Stimulated activated CD8-positive, alpha-beta memory T cell treated with anti-CD3 and anti-CD28 coated beads, Interleukin-7, amount 100 ng/mL, for 48 hours (primary cell): ENCODE results near the gene LINGO3.
A peak's percentile ranks its signal among the peaks of the same experiment; 100 is the strongest.

Source experiments
- DNase-seq, 2 donors: peaks; one replicate each; pipeline ENCODE4 v3.0.0-alpha.2; 2020; ENCODE audit warnings: low read depth in 1 of 2; ENCODE audit errors: extremely low read depth in 1 of 2

Gene LINGO3

DNA sequence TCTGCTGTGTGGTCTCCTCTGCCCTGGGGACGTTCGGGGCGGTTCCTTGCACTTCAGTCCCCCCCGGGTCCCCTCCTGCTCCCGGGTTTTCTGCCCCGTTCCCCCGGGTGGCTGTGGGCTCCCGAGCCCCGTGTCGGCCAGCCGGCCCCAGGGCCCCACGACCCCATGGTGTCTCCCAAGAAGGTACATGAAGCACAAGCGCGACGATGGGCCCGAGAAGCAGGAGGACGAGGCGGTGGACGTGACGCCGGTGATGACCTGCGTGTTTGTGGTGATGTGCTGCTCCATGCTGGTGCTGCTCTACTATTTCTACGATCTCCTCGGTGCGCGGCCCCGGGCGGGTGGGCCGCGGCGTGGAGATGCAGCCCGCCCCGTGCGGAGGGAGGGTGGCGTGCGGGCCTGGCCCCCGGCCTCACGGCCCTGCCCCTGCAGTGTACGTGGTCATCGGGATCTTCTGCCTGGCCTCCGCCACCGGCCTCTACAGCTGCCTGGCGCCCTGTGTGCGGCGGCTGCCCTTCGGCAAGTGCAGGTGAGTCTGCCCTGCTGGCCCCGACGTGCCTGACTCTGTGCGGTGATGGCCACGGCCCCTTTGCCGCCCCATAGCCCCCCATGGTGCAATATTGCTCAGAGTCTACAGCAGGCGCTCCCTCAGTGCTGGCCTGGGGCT lies 31.8 kb upstream of the LINGO3 start:
- DNase-seq, result no peak

- no peak for DNase-seq
Measured at GRCh38 chr19:2338751-2339643, 31.0 kb upstream of the LINGO3 start.

- DNase-seq, result no peak
Measured at GRCh38 chr19:2338055-2338615, 30.2 kb upstream of the LINGO3 start.

DNA sequence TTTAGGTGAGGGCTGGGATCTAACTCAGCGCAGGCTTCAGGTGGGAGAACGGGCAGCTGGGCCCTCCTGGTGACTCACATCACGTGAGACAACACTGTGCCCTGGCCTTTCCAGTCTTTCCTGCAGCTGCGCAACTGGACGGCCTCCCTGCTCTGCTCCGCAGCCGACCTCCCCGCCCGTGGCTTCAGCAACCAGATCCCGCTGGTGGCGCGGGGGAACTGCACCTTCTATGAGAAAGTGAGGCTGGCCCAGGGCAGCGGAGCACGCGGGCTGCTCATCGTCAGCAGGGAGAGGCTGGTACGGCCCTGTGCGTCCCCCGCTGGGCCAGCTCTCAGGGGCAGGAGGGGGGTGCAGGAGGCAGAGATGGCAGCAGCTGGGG lies 29.4 kb upstream of the LINGO3 start:
- DNase-seq, result no peak

- DNase-seq, result no peak
Measured at GRCh38 chr19:2336528-2337328, 28.8 kb upstream of the LINGO3 start.

DNA sequence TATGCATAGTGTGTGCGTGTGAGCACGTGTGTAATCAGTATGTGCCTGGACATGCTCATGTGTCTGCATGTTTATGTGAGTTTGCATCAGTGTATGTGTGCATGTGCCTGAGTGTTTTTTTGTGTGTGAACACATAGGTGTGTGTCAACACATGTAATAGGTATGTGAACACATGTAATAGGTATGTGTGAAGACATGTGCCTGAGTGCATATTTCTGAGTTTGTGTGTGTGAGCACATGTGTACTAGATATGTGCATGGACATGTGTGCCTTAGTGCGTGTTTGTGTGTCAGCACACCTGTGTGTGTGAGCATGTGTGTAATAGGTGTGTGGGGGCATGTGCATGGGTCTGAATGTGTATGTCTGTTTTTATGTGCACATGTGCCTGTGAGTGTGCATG lies 27.9 kb upstream of the LINGO3 start:
- DNase-seq, result no peak

DNA sequence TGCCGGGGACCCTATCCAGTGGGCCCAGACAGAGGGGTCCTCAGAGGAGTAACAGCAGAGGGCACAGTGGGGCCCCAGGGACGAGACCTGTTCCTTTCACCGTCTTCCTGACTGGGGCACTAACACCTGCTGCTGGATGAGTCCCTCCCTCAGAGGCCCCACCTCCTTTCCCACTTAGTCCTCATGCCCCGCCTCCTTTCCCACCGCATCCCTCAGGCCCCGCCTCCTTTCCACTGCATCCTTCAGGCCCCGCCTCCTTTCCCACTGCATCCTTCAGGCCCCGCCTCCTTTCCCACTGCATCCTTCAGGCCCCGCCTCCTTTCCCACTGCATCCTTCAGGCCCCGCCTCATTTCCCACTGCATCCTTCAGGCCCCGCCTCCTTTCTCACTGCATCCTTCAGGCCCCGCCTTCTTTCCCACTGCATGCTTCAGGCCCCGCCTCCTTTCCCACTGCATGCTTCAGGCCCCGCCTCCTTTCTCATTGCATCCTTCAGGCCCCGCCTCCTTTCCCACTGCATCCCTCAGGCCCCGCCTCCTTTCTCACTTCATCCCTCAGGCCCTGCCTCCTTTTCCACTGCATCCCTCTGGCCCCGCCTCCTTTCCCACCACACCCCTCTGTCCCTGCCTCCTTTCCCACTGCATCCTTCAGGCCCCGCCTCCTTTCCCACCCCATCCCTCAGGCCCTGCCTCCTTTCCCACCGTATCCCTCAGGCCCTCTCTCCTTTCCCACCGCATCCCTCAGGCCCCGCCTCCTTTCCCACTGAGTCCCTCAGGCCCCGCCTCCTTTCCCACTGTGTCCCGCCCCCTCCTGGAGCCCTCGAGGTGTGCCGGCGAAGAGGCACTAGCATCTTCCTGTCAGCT lies 27.3 kb upstream of the LINGO3 start:
- DNase-seq, result no peak

DNA sequence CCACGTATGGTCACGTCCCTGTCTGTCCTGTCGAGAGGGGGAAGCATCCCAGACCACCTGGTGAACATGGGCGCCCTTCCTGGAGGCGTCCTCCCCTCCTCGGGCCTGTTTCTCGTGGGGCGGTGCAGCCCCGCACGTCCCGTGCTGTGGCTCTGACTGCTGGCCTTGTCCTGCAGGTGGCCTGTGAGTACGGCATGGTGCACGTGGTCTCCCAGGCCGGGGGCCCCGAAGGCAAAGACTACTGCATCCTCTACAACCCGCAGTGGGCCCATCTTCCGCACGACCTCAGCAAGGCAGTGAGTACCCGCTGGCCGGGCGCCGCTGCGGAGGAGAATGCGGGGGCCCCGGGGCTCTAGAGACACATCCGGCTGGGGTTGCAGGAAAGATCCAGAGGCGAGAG lies 26.5 kb upstream of the LINGO3 start:
- DNase-seq, result no peak

DNA sequence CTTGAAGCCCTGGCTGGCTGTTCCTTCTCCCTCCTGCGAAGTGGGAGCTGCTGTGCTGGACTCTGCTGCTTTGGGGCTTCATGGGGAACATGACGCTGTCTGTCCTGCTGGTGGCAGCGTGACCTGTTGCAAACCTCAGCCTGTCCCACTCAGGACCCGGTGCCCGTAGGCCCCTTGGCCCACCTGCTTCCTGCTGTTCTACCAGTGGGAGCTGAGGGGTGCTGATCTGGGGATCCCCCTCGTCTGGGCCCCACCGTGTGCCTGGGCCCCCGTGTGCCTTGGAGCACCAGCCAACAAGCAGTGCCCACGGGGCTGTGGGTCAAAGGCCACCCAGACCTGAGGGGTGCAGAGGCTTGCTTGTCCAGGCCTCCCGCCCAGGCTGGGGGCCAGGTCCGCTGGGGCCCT lies 25.9 kb upstream of the LINGO3 start:
- DNase-seq, result no peak

DNA sequence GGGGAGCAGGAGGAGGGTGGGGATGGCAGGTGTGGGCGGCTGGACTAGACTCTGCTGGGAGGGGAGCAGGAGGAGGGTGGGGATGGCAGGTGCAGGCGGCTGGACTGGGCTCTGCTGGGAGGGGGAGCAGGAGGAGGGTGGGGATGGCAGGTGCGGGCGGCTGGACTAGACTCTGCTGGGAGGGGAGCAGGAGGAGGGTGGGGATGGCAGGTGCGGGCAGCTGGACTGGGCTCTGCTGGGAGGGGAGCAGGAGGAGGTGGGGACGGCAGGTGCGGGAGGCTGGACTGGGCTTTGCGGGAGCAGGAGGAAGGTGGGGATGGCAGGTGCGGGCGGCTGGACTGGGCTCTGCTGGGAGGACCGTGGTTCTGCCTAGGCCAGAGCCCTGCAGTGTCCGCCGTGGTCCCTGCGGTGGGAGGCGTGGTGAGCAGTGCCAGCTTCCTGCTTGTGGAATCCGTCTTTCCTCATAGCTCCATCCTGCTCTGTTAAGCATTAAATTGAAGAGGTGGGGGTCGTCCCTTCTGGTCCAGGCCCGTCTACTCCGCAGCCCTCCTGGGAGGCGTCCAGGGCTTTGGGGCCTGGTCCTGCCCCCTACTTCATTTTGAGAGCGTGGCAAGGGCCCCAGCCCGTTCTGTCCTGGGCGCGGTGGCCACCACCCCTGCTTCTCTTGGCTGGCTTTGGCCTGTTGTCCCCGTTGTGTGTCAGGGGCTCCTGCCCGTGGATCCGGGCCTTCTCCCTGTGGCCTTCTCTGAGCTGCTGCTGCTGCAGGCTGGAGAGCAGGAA lies 25.3 kb upstream of the LINGO3 start:
- DNase-seq, result no peak

GRCh38 chr19:2332341-2333026 lies 24.5 kb upstream of the LINGO3 start:
- DNase-seq, result no peak

- DNase-seq, result no peak
Measured at GRCh38 chr19:2331601-2332246, 23.8 kb upstream of the LINGO3 start.

DNA sequence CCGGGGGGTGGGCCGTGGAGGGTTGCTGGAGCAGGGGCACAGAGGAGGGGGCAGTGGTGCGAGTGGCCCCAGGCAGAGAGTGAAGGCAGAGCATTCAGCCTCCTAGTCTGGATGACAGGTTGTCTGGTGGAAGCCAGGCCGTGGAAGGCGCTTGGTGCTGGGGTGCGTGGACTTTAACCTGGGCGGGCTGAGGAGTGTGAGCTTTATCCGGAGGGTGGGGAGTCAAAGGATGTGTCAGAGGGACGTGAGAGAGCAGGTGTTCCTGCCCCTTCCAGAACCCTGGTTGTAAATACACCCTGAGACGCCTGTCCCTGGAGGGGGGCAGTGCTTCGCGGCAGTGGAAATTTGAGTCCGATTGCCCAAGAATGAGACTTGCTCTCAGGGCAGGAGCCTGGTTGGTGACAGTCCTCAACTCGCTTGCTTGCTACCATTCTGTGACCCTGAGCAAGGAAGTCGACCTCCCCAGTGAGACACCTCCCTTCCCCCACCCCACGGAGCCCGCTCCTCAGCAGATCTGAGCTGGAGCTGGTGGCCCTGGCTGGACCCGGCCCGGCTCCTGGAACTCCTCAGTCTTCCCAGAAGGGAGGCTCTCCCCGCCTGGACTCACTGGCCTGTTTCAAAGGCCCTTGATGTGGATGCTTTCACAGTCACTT lies 22.8 kb upstream of the LINGO3 start:
- no peak for DNase-seq

DNA sequence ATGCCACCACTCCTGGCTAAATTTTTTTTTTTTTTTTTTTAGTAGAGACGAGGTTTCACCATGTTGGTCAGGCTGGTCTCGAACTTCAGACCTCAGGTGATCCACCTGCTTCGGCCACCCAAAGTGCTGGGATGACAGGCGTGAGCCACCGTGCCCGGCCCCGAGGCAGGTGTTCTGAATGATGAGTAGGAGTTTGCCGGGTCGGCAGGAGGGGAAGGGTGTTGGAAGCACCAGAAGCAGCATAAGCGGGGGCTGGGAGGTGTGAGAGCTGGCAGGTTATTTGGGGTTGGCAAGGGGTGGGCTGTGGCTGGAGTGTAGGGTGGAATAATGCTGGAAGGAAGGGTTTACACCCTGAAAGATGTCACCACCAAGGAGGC lies 22.3 kb upstream of the LINGO3 start:
- DNase-seq, result no peak

GRCh38 chr19:2329501-2329916 lies 21.6 kb upstream of the LINGO3 start:
- DNase-seq, result no peak

GRCh38 chr19:2329149-2329478 lies 21.2 kb upstream of the LINGO3 start:
- DNase-seq, result no peak

GRCh38 chr19:2328401-2329148 lies 20.6 kb upstream of the LINGO3 start, which contains the start of the genes LSM7 and SPPL2B:
LSM7 (minus strand) TSS chr19:2328586; CDS start chr19:2328566, 20 bp downstream.
SPPL2B (plus strand) TSS chr19:2328684; CDS start chr19:2328710, 26 bp downstream.
- DNase-seq, result peak; percentile 82 to 90
